Measurements from ENCODE around the gene CIC. TPM values are rescaled to one million over a fixed set of nuclear protein-coding genes. Genes with fewer than 3 reads are reported as not detected.

Gene CIC
- polyA plus RNA-seq (2013, experiment 1 of 2; ENCODE audit: insufficient read length), result 57.3 TPM
- polyA plus RNA-seq (2013, experiment 2 of 2; ENCODE audit: insufficient read length), result 48.6 TPM

DNA sequence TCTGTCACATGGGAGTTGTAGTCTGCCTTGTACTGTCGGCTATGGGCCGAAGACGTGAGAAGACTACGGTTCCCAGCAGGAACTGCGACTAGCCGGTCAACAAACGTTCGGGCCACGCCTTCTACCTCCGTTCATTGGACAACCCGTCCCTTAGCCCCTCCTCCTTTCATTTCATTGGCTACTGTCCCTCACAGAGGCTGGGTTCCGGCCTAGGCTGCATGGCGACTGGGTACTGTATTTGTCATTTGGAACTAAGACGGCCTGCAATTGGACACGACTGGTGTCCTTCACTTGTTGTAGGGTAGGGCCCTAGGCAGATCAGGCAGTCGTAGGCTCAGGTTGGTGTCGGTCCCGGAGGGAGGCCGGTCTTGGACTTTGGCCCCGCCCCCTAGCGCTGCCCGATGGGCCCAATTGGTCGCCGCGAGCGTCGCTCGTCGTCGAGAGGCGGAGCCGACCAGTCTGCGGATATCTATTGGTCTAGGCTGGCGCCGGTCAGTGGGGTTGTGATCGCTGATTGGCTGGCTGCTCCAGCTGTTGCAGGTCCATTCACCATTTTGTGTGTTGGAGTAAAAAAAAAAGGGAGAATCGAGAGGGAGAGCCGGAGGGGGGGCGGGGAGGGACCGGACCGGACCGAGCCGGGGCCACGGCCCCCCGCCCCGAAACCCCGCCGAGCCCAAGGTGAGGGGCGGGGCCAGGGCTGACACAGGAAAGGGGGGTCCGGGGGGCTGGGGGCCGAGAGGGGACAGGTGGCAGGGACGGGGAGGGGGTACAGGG is at the start of gene CIC:
TSS of gene CIC (plus strand) at position 549 of the 774 bp plus-strand sequence. CDS start 2,532 bp downstream, outside the sequence.
- DNase-seq, result peak; percentile 100

GRCh38 chr19:42219812-42220750 is 49.0 kb upstream of the CIC start, which contains the start of gene ZNF526:
ZNF526 (plus strand) TSS chr19:42220312; CDS start chr19:42224404, 4,092 bp downstream.
- DNase-seq, result peak; percentile 97

DNA sequence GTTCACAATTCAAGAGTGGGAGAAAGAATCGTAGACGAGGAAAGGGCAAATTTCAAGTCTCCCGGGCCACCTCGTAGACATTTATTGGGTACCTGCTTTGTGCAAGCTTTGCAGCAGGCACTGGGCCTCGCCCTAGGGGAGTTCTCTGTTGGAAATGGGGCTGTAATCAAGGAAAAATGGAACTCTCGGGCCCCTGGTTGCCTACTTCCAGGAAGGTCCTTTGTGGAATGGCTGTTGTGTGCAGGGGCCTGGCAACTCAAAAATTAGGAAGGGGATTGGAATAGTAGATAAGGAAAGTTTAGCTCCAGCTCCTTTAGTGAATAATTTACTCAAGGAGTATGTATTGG is 48.3 kb upstream of the CIC start:
- no peak for DNase-seq

GRCh38 chr19:42224940-42225717 is 43.9 kb upstream of the CIC start:
- no peak for DNase-seq

GRCh38 chr19:42225718-42226292 is 43.2 kb upstream of the CIC start:
- no peak for DNase-seq

DNA sequence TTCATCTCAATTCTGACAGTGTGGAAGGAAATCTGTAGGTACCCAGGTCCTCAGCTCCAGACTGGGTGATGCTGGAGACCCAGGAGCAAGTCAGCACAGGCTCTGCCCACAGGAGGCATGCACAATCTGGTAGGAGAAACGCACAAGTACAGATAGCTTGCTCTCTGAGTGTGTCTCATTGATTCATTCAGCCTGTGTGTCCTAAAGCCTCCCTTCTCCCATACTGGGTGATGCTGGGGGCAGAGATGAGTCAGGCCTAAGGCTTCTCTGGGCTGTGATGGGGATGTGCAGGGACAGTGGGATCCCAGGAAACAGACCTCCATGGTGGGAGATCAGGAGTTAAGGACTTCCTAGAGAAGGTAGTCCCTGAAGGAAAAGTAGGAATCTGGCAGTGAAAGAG is 42.2 kb upstream of the CIC start:
- DNase-seq, result peak; percentile 13

DNA sequence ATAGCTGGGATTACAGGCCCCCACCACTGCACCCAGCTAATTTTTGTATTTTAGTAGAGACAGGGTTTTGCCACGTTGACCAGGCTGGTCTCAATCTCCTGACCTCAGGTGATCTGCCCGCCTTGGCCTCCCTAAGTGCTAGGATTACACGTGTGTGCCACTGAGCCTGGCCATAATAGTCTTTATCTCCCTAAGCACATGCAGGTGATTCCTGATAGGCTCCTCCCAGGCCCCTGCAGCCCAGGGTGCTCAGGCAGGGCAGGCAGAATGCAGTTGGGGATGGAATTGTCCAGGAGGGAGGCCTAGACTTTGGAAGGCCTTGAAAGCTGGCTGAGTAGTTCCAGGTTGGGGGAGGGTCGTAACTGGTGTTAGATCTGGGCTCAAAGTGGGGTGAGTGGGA is 40.4 kb upstream of the CIC start:
- DNase-seq, result no peak

- no peak for DNase-seq
Measured at GRCh38 chr19:42229301-42229854, 39.7 kb upstream of the CIC start.

- DNase-seq, result no peak
Measured at GRCh38 chr19:42229855-42230351, 39.1 kb upstream of the CIC start.

- DNase-seq, result no peak
Measured at GRCh38 chr19:42230571-42230970, 38.5 kb upstream of the CIC start.

DNA sequence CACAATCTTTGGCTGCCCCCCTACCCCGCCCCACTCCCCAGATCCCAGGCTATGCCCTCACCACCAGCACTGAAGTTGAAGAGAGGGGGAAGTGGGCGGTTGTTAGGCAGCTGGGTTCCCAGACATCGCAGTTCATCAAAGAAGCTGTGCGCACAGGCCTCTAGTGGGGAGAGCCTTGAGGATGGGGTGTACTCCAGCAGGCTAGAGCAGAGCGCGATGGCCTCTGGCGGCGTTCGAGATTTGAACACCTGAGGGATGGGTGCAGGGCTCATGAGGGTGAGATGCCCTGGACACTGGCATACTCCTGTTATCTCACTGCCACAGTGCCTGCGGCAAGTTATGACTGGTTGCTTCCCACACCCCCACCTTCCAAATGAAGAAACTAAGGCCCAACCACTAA is 36.6 kb upstream of the CIC start:
- DNase-seq, result no peak

DNA sequence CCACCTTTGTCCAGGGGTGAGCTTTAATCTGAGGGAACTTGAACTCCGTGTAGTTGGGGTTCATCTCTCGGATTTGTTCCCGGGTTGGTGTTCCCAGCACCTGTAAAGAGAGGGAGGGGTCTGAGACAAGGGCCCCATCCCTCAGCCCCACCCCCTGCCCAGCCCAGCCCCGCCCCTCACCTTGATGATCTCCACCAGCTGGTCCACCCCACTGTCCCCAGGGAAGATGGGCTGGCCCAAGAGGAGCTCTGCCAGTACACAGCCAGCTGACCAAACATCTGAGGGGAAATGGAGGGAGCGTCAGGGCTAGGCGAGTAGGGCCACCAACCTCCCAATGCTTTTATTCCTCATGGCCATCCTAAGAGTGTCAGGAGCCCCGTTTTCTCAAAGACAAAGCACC is 35.9 kb upstream of the CIC start:
- DNase-seq, result no peak

DNA sequence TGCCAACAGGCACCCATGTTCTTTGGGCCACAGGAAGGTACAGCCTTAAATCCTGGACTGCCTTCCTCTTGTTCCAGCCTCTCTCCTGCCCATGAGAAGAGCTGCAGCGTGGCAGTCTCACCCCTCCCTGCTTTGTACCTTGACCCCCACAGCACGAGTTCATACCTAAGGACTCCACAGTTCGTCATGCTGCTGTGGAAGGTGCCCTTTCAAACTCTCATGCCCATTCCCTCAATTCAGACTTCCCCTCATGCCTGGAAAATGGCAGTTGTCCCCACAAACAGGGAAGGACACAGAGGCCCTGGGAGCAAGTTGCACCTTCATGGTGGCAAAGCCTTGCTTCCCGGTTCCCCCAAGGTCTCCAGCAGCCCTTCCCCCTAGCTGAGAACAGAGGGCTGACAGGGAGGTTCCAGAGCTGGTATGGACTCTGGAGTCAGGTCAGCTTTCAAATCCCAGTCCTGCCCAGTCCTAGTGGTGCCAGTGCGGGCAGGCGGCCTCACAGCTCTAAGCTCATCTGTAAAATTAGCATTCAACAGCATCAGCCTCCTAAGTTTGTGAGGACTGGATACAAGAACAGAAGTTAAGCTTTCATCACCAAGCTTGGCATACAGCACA is 35.3 kb upstream of the CIC start:
- DNase-seq, result no peak

DNA sequence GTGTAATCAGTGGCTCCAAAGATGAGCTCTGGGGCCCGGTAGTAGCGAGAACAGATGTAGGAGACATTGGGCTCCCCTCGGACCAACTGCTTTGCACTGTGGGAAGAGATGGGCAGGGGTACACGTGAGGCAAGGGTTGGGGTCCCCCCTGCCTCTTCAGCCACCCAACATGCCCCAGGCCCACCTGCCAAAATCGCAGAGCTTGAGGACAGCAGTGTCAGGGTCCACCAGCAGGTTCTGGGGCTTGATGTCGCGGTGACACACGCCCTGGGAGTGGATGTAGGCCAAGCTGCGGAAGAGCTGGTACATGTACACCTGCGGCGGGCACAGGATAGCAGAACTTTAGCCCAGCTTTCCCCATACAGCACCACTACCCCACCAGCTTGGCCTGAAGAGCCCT is 34.7 kb upstream of the CIC start:
- no peak for DNase-seq

DNA sequence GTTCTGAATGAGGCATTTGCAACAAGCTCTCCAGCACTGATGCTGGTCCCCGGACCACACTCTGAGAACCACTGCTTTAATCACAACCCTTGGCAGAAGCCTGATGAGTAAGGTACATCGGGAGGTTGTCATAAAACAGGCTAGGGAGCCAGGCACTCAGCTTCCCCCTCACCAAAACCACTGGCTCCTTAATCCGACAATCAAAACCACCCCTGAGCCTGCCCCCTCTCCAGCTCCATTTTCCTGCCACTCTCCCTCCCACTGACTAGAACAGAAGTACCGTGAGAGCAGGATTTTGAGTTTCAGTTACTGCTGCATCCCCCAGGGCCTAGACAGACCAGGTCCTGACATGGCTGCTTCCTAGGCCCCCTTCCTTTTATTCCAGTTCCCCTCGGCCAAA is 33.9 kb upstream of the CIC start:
- DNase-seq, result no peak

GRCh38 chr19:42239544-42240220 is 29.4 kb upstream of the CIC start:
- DNase-seq, result no peak

DNA sequence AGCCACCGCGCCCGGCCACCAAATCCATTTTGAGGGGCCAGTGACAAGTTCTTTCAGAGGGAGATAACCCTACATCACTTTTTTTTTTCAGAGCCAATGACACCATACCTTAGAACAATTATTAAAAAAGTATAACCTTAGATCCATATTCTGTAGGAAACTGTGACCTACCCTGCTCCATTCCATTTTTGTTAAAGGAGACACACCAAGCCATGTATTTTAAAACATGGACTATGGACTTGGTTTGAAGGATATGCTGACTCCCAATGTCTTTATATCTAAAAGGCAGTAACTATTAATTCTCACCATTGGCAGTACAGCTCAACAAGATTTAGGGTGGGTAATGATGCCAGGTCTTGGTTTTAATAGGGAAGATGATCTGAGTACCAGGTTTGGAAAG is 27.8 kb upstream of the CIC start:
- DNase-seq, result no peak

- no peak for DNase-seq
Measured at GRCh38 chr19:42242069-42242511, 27.0 kb upstream of the CIC start.

- peak; percentile 100 for DNase-seq
Measured at GRCh38 chr19:42242512-42243409, 26.3 kb upstream of the CIC start, which contains the start of gene GSK3A. GSK3A (minus strand) TSS chr19:42242602; CDS start chr19:42242465, 137 bp downstream.

All from fibroblast of skin of scalp (primary cell).